K562 (cell line): ENCODE results near the gene HOXD4. TPM values are rescaled to one million over a fixed set of nuclear protein-coding genes. Genes with fewer than 3 reads are reported as not detected.

Experiments
- ATAC-seq: fragments of 200-7000 bp; cut with Tn5 transposase; 3 replicates; pipeline ENCODE4 v1.9.1; 2020; ENCODE audit warnings: moderate library complexity
- BruUV-seq: library from RNA; stranded (reverse); fragments of 400-500 nt; replicated peaks from 2 replicates; lab custom pipeline; 2021; lab: Mats Ljungman, UMichigan
- CTCF ChIA-PET: fragments of 300-600 bp; formaldehyde crosslinking; extraction: SDS; loops from one replicate; lab custom pipeline; 2021; ENCODE audit warnings: low intra/inter-chr PET ratio; lab: Yijun Ruan, JAX
- POLR2A ChIA-PET: fragments of 300-600, 350-650 bp; sonication (Branson Sonifier 250); formaldehyde crosslinking; extraction: SDS; loops from one replicate; lab custom pipeline; 2021; ENCODE audit warnings: antibody characterized with exemption, inconsistent platforms; lab: Yijun Ruan, JAX
- DNase-seq, 4 experiments: peaks; one replicate each; pipeline versions ENCODE4 v3.0.0 to v3.0.0-alpha.2; 2011 to 2018; ENCODE audit warnings: low spot score in 3 of 4, mixed read lengths in 3 of 4; ENCODE audit errors: extremely low read depth in 1 of 4
- FAIRE-seq: peaks from 2 replicates; lab custom pipeline; 2011; peaks lifted over from hg19 to GRCh38; lab: Jason Lieb, UNC
- H2AFZ ChIP-seq: 2 replicates; pipeline ENCODE4 v1.6.0; 2011; ENCODE audit warnings: low read depth, low read length, control low read depth, inconsistent platforms
- H3K27ac ChIP-seq: fragments of 200-600 bp; 3 replicates; pipeline ENCODE4 v1.8.0; 2011; ENCODE audit warnings: low read depth, mild to moderate bottlenecking, control low read depth, inconsistent platforms, low read length, moderate library complexity, mixed read lengths; ENCODE audit errors: extremely low read depth
- H3K27me3 ChIP-seq, 2 experiments: fragments of 300-600 bp in 1 of 2; 2 replicates in 1 of 2; 3 replicates in 1 of 2; pipeline versions ENCODE4 v1.6.0 to v1.8.0; 2011; ENCODE audit warnings: inconsistent platforms in 2 of 2, low read length in 2 of 2, mild to moderate bottlenecking in 1 of 2, mixed read lengths in 1 of 2, moderate library complexity in 1 of 2; ENCODE audit not compliant: control insufficient read depth in 2 of 2, insufficient read depth in 2 of 2
- H3K36me3 ChIP-seq: fragments of 300-600 bp; 3 replicates; pipeline ENCODE4 v1.8.0; 2011; ENCODE audit warnings: mild to moderate bottlenecking, low read length, inconsistent platforms; ENCODE audit not compliant: control insufficient read depth, insufficient read depth
- H3K4me1 ChIP-seq, 2 experiments: fragments of 200-600 bp in 1 of 2; replicated peaks in 1 of 2; 2 replicates in 1 of 2; 3 replicates in 1 of 2; pipeline versions ENCODE4 v1.5.1 to v1.8.0; 2011; ENCODE audit warnings: inconsistent platforms in 2 of 2, low read length in 2 of 2, mild to moderate bottlenecking in 1 of 2, mixed read lengths in 1 of 2, moderate library complexity in 1 of 2; ENCODE audit not compliant: control insufficient read depth in 2 of 2, insufficient read depth in 2 of 2
- H3K4me2 ChIP-seq: 2 replicates; pipeline ENCODE4 v1.6.1; 2011; ENCODE audit warnings: low read length, control low read depth, inconsistent platforms, mixed read lengths; ENCODE audit not compliant: insufficient read depth
- H3K4me3 ChIP-seq: fragments of 200-600 bp; sonication (generic), shearing (Covaris generic); 2 replicates; pipeline ENCODE4 v1.5.1; 2016; ENCODE audit warnings: control low read depth, inconsistent platforms
- H3K79me2 ChIP-seq: fragments of 200-600 bp; 3 replicates; pipeline ENCODE4 v1.8.0; 2011; ENCODE audit warnings: low read length, inconsistent platforms; ENCODE audit not compliant: control insufficient read depth, insufficient read depth
- H3K9ac ChIP-seq, 2 experiments: 2 replicates each; pipeline versions ENCODE4 v1.6.0 to v1.6.1; 2011; ENCODE audit warnings: low read depth in 2 of 2, low read length in 2 of 2, control low read depth in 1 of 2, inconsistent platforms in 1 of 2, mild to moderate bottlenecking in 1 of 2, mixed read lengths in 1 of 2; ENCODE audit not compliant: insufficient read depth in 1 of 2
- H3K9me1 ChIP-seq: one replicate; pipeline ENCODE4 v1.6.0; 2011; ENCODE audit warnings: inconsistent platforms, mild to moderate bottlenecking, low read length, moderate library complexity; ENCODE audit not compliant: control insufficient read depth, insufficient read depth
- H3K9me3 ChIP-seq: replicated peaks from 2 replicates; pipeline ENCODE4 v1.5.1; 2011; ENCODE audit warnings: low read depth, low read length, inconsistent platforms; ENCODE audit not compliant: control insufficient read depth, insufficient read depth
- H4K20me1 ChIP-seq: replicated peaks from 2 replicates; pipeline ENCODE4 v1.6.1; 2011; ENCODE audit warnings: low read length, inconsistent platforms, mixed read lengths; ENCODE audit not compliant: control insufficient read depth, insufficient read depth
- BACH1 ChIP-seq: fragments of 200-800 bp; sonication (Bioruptor generic); IDR thresholded peaks from 2 replicates; pipeline ENCODE4 v1.6.1; 2016; ENCODE audit warnings: missing genetic modification characterization, missing compliant biosample characterization
- E2F3 ChIP-seq: fragments of 250-450 bp; sonication (Bioruptor Pico); IDR thresholded peaks from 2 replicates; pipeline ENCODE4 v1.4.0; 2020; ENCODE audit warnings: mild to moderate bottlenecking
- ELF2 ChIP-seq: fragments of 250-450 bp; sonication (Bioruptor Pico); IDR thresholded peaks from 2 replicates; pipeline ENCODE4 v1.5.0; 2021; ENCODE audit warnings: mild to moderate bottlenecking
- KLF10 ChIP-seq: fragments of 250-450 bp; sonication (Bioruptor Pico); IDR thresholded peaks from 2 replicates; pipeline ENCODE4 v1.6.1; 2021; ENCODE audit warnings: matching md5 sums
- NEUROD1 ChIP-seq: fragments of 150-350 bp; IDR thresholded peaks from 2 replicates; pipeline ENCODE4 v1.6.1; 2014; ENCODE audit warnings: borderline replicate concordance, low read length, low read depth; ENCODE audit not compliant: partially characterized antibody
- POLR2A ChIP-seq: fragments of 450-650 bp; conservative IDR thresholded peaks from 2 replicates; pipeline ENCODE4 v1.6.1; 2016
- RBFOX2 ChIP-seq: fragments of 200-400 bp; formaldehyde crosslinking; IDR thresholded peaks from 2 replicates; pipeline ENCODE4 v1.6.1; 2017; ENCODE audit warnings: low read depth, mild to moderate bottlenecking, low read length, moderate library complexity
- U2AF1 ChIP-seq: fragments of 200-400 bp; formaldehyde crosslinking; optimal IDR thresholded peaks from 2 replicates; pipeline ENCODE3; 2017; ENCODE audit warnings: mild to moderate bottlenecking, low read depth, low read length, moderate library complexity
- WGBS: fragments of 100-300 bp; shearing (Covaris generic); methylation state at CpG from one replicate; pipeline ENCODE4 v1.1.6; 2016; ENCODE audit warnings: low coverage, mixed read lengths; ENCODE audit not compliant: insufficient coverage; ENCODE audit errors: missing lambda C conversion rate; 5-methylcytosine and 5-hydroxymethylcytosine counted together
- in situ Hi-C: fragments of 300-500 bp; cut with MboI; formaldehyde crosslinking; loops from 4 replicates; pipeline ENCODE4 v1.15.0; 2018; ENCODE audit warnings: inconsistent platforms, mixed read lengths
- intact Hi-C: fragments of 100-400 bp; cut with micrococcal nuclease; formaldehyde crosslinking; loops from 2 replicates; pipeline ENCODE4 v1.14.2; 2022
- polyA plus RNA-seq, 8 experiments: library from polyadenylated mRNA; depleted of rRNA in 4 of 8; stranded (reverse) in 5 of 8; unstranded in 3 of 8; fragments of >200 nt; fragmentation: Nextera tagmentation in 2 of 8; fragmentation: Illumina TruSeq in 1 of 8; extraction: Ambion mirVana in 2 of 8; extraction: Trizol in 1 of 8; gene quantifications; 2 replicates each; pipeline versions ENCODE4 v1.2.1 to v1.2.3, GENCODE V29; 2011 to 2014; ENCODE audit warnings: inconsistent platforms in 1 of 8, missing spikeins in 1 of 8
- total RNA-seq, 7 experiments: library from RNA; depleted of rRNA in 6 of 7; stranded (reverse); fragments of >200 nt in 6 of 7; fragmentation: Illumina TruSeq in 2 of 7; extraction: Trizol in 2 of 7; gene quantifications; 2 replicates each; pipeline versions ENCODE4 v1.2.1 to v1.2.3, GENCODE V29; 2011 to 2021; ENCODE audit warnings: low replicate concordance in 1 of 7
- TF ChIP-seq, protein P1 (sequence below): fragments of 450-650 bp; formaldehyde crosslinking; IDR thresholded peaks from 2 replicates; pipeline ENCODE4 v1.4.0; 2022; ENCODE audit warnings: missing genetic modification characterization
- TF ChIP-seq, protein P2 (sequence below): fragments of 250-450 bp; sonication (Bioruptor Pico); IDR thresholded peaks from 2 replicates; pipeline ENCODE4 v1.4.0; 2020; ENCODE audit warnings: mild to moderate bottlenecking, moderate library complexity, borderline replicate concordance
- TF ChIP-seq, protein P3 (sequence below): sonication (generic); formaldehyde crosslinking; IDR thresholded peaks from 2 replicates; pipeline ENCODE4 v1.8.0; 2022; ENCODE audit warnings: mild to moderate bottlenecking, low read depth, missing genetic modification reagents

HOXD4 gene
- total and polyA plus RNA-seq, 9 of the 15 experiments (the other 6 are each of a cell fraction or from before 2014, with no cell fraction given) = not detected

DNA sequence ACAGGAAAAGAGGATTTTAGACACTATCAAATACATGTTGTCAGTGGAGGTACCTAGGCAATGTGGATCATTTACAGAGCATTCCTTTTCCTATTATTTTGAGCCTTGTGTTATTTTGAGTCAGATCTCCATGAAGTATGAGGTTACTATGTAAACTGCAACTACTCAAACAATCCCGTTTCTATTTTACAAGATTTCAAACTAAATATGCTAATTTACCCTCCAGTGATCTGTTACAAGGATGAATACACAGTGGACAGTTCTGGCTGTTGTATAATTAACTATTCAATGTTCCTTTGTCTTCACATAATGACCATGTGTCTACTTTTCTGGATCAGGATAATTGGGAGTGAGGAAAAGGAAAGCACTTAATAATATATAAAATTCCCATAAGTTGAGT, 41.7 kb downstream of the HOXD4 start:
- no peak overlapping the region for H3K27ac ChIP-seq
- H3K36me3 ChIP-seq = no peaks in the 10 kb centered on the region
- no peaks in the 10 kb centered on the region for H3K9me3 ChIP-seq
- H3K79me2 ChIP-seq = no peaks in the 10 kb centered on the region
- no peaks in the 10 kb centered on the region for H4K20me1 ChIP-seq
- H3K4me2 ChIP-seq = no peak overlapping the region
- WGBS = 0% methylated on average over 1 of the region's 1 CpG
- POLR2A ChIA-PET = no interaction called here
- FAIRE-seq (no peak), ATAC-seq (no peak), DNase-seq (no peak)
- H3K9me1 ChIP-seq = no peaks in the 10 kb centered on the region
- no peak overlapping the region for H3K9ac ChIP-seq
- H2AFZ ChIP-seq = no peak overlapping the region
- no peak overlapping the region for H3K4me3 ChIP-seq
- TF ChIP-seq, protein P1, sequence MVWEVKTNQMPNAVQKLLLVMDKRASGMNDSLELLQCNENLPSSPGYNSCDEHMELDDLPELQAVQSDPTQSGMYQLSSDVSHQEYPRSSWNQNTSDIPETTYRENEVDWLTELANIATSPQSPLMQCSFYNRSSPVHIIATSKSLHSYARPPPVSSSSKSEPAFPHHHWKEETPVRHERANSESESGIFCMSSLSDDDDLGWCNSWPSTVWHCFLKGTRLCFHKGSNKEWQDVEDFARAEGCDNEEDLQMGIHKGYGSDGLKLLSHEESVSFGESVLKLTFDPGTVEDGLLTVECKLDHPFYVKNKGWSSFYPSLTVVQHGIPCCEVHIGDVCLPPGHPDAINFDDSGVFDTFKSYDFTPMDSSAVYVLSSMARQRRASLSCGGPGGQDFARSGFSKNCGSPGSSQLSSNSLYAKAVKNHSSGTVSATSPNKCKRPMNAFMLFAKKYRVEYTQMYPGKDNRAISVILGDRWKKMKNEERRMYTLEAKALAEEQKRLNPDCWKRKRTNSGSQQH (CRISPR knock-in tag) = no peak
- TF ChIP-seq NEUROD1 (no peak), POLR2A (no peak)
- in situ Hi-C loops = no loop called here
- BruUV-seq = no TSS peak
- intact Hi-C loops = no loop called here
- H3K4me1 ChIP-seq = peaks cover 0 to 11% of the 10 kb centered on the region in 2 experiments; a peak in 2 of 5 replicates
- peaks cover 17 to 31% of the 10 kb centered on the region in 2 experiments; a peak in 4 of 5 replicates for H3K27me3 ChIP-seq
- CTCF ChIA-PET = no interaction called here

DNA sequence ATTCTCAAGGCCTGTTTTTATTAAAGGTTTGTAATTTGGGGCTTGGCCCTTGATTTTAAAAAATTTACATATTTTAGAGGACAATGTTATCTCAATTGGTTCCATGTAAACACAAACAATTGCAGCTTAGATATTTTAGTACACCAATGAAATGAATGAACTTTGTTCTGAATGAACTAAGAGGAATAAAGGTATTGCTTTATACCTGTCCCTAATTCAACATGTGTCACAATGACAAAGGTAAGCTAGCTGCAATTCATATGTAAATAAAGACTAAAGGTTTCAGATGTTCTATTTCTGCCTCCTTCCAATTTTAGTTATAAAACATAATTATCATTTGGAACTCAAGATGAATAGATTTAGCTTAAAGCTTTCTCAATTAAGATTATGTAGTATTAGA, 48.6 kb downstream of the HOXD4 start:
- FAIRE-seq (no peak), DNase-seq (no peak), ATAC-seq (no peak)
- Histone ChIP-seq H3K36me3 (no peaks in the 10 kb centered on the region), H3K9me1 (no peaks in the 10 kb centered on the region), H3K4me2 (no peak overlapping the region), H2AFZ (no peak overlapping the region), H3K79me2 (no peaks in the 10 kb centered on the region), H3K27ac (no peak overlapping the region), H3K27me3 (peaks cover 2 to 9% of the 10 kb centered on the region in 2 experiments; a peak in 2 of 5 replicates), H3K9me3 (no peaks in the 10 kb centered on the region), H3K4me1 (peaks cover 0 to 3% of the 10 kb centered on the region in 2 experiments; a peak in 1 of 5 replicates), H3K9ac (no peak overlapping the region), H3K4me3 (no peak overlapping the region), H4K20me1 (no peaks in the 10 kb centered on the region)
- no TSS peak for BruUV-seq
- in situ Hi-C loops (no loop called here), intact Hi-C loops (no loop called here)
- CTCF ChIA-PET = no interaction called here
- POLR2A ChIA-PET = interaction anchor here (0.6 to 1.0 kb wide), 3 partner anchors 15 to 944 kb away, joined by 3 to 4 read pairs (median 3); no protein-coding TSS in a partner anchor
- no peak for TF ChIP-seq ELF2 (CRISPR knock-in tag)
- TF ChIP-seq, protein P2, sequence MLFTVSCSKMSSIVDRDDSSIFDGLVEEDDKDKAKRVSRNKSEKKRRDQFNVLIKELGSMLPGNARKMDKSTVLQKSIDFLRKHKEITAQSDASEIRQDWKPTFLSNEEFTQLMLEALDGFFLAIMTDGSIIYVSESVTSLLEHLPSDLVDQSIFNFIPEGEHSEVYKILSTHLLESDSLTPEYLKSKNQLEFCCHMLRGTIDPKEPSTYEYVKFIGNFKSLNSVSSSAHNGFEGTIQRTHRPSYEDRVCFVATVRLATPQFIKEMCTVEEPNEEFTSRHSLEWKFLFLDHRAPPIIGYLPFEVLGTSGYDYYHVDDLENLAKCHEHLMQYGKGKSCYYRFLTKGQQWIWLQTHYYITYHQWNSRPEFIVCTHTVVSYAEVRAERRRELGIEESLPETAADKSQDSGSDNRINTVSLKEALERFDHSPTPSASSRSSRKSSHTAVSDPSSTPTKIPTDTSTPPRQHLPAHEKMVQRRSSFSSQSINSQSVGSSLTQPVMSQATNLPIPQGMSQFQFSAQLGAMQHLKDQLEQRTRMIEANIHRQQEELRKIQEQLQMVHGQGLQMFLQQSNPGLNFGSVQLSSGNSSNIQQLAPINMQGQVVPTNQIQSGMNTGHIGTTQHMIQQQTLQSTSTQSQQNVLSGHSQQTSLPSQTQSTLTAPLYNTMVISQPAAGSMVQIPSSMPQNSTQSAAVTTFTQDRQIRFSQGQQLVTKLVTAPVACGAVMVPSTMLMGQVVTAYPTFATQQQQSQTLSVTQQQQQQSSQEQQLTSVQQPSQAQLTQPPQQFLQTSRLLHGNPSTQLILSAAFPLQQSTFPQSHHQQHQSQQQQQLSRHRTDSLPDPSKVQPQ (CRISPR knock-in tag) = no peak
- no peak for TF ChIP-seq U2AF1
- no peak for TF ChIP-seq RBFOX2
- TF ChIP-seq, protein P3, sequence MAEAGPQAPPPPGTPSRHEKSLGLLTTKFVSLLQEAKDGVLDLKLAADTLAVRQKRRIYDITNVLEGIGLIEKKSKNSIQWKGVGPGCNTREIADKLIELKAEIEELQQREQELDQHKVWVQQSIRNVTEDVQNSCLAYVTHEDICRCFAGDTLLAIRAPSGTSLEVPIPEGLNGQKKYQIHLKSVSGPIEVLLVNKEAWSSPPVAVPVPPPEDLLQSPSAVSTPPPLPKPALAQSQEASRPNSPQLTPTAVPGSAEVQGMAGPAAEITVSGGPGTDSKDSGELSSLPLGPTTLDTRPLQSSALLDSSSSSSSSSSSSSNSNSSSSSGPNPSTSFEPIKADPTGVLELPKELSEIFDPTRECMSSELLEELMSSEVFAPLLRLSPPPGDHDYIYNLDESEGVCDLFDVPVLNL (CRISPR knock-in tag) = no peak
- TF ChIP-seq BACH1 (tag) = no peak
- no peak for TF ChIP-seq KLF10
- no peak for TF ChIP-seq E2F3 (CRISPR knock-in tag)
